Measurements from ENCODE around the gene MED26. TPM values are rescaled to one million over a fixed set of nuclear protein-coding genes. Genes with fewer than 3 reads are reported as not detected.

MED26 gene
- total and polyA plus RNA-seq, 9 of the 15 experiments (the other 6 are each of a cell fraction or from before 2014, with no cell fraction given): 0.71 to 15.1 (median 6.2) TPM

DNA sequence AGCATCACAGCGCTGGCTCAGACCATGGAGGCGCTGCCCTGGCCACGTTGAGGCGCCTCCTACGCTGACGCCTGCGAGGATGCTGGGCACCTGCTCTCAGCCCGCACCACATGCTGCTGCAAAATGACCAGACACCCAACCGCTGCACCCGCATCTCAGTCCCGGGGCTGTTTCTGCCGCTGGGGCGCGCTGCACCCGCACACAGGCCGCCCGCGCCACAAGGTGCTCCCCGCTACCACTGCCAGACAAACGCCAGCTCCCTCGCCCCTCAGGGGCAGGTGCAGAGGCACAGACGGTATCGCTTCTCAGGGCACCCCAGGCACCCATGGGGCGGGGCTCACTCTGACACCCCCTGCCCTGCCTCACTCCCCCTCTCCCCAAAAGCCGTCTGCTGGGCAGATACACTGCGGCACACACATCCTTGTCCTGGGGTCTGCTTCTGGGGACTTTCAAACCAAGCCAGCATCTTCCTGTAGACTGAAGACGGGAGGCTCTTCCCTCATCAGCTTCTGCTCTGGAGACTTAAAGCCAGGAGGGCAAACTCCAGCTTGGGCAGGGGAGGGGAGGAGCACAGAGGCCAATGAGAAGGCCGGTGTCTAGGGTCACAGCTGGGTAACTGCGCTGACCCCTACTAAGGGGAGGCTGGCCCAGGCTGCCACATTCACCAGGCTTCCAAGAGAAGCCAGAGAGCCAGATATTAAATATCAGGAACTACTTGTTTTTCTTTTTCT, 102.1 kb downstream of the MED26 start:
- WGBS (ENCODE audit: insufficient coverage, low coverage, missing lambda C conversion rate): 98% methylated on average over 27 of the region's 29 CpGs
- CTCF ChIA-PET (ENCODE audit: low intra/inter-chr PET ratio): no interaction called here
- H3K4me1 ChIP-seq (replicated peaks in 1 of 2; ENCODE audit: control insufficient read depth in 2 of 2, insufficient read depth in 2 of 2, low read length in 2 of 2): peaks cover 0 to 12% of the 10 kb centered on the region in 2 experiments; a peak in 2 of 5 replicates
- no peak overlapping the region for H3K27ac ChIP-seq (ENCODE audit: extremely low read depth, low read depth, low read length)
- no peaks in the 10 kb centered on the region for H3K27me3 ChIP-seq (ENCODE audit: control insufficient read depth in 2 of 2, insufficient read depth in 2 of 2, low read length in 2 of 2)
- H3K9ac ChIP-seq (ENCODE audit: insufficient read depth in 1 of 2, low read depth in 2 of 2, low read length in 2 of 2): no peak overlapping the region
- BruUV-seq (replicated peaks): no TSS peak
- H3K4me2 ChIP-seq (ENCODE audit: insufficient read depth, low read length): no peak overlapping the region
- H3K9me3 ChIP-seq (replicated peaks; ENCODE audit: control insufficient read depth, insufficient read depth, low read depth, low read length): no peaks in the 10 kb centered on the region
- no peak overlapping the region for H2AFZ ChIP-seq (ENCODE audit: low read depth, low read length)
- no peaks in the 10 kb centered on the region for H3K79me2 ChIP-seq (ENCODE audit: control insufficient read depth, insufficient read depth, low read length)
- H3K4me3 ChIP-seq: no peak overlapping the region
- POLR2A ChIA-PET: interaction anchor here (1.0 kb wide), 1 partner anchor 17 kb away, joined by 3 read pairs; no protein-coding TSS in a partner anchor
- intact Hi-C loops (cut with micrococcal nuclease) (no loop called here), in situ Hi-C loops (cut with MboI) (no loop called here)
- DNase-seq (ENCODE audit: extremely low read depth in 1 of 4, low spot score in 3 of 4) (peak in 2 of 4 experiments; percentile 7 to 9), ATAC-seq (no peak), FAIRE-seq (no peak)
- H3K9me1 ChIP-seq (ENCODE audit: control insufficient read depth, insufficient read depth, low read length): no peaks in the 10 kb centered on the region
- peaks cover 93% of the 10 kb centered on the region; the same call in 2 of the 3 replicates for H3K36me3 ChIP-seq (ENCODE audit: control insufficient read depth, insufficient read depth, low read length)
- H4K20me1 ChIP-seq (replicated peaks; ENCODE audit: control insufficient read depth, insufficient read depth, low read length): peaks cover 3% of the 10 kb centered on the region; the same call in 1 of the 2 replicates
- TF ChIP-seq POLR2G (IDR thresholded peaks at IDR 0.05; ENCODE audit: low read depth, low read length): peak; percentile 24; the same call in 1 of the 2 replicates
- TF ChIP-seq RAD21 (CRISPR knock-in tag; conservative IDR thresholded peaks at IDR 0.05 in 1 of 2, IDR thresholded peaks at IDR 0.05 in 1 of 2): no peak
- TF ChIP-seq ZNF175 (CRISPR knock-in tag; IDR thresholded peaks at IDR 0.05; ENCODE audit: low read depth): no peak
- no peak for TF ChIP-seq HNRNPUL1 (IDR thresholded peaks at IDR 0.05; ENCODE audit: low read length)
- no peak for TF ChIP-seq CTBP1 (IDR thresholded peaks at IDR 0.05; ENCODE audit: borderline replicate concordance)
- TF ChIP-seq, protein P1, sequence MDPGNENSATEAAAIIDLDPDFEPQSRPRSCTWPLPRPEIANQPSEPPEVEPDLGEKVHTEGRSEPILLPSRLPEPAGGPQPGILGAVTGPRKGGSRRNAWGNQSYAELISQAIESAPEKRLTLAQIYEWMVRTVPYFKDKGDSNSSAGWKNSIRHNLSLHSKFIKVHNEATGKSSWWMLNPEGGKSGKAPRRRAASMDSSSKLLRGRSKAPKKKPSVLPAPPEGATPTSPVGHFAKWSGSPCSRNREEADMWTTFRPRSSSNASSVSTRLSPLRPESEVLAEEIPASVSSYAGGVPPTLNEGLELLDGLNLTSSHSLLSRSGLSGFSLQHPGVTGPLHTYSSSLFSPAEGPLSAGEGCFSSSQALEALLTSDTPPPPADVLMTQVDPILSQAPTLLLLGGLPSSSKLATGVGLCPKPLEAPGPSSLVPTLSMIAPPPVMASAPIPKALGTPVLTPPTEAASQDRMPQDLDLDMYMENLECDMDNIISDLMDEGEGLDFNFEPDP (CRISPR knock-in tag; IDR thresholded peaks at IDR 0.05): no peak
- TF ChIP-seq, protein P2, sequence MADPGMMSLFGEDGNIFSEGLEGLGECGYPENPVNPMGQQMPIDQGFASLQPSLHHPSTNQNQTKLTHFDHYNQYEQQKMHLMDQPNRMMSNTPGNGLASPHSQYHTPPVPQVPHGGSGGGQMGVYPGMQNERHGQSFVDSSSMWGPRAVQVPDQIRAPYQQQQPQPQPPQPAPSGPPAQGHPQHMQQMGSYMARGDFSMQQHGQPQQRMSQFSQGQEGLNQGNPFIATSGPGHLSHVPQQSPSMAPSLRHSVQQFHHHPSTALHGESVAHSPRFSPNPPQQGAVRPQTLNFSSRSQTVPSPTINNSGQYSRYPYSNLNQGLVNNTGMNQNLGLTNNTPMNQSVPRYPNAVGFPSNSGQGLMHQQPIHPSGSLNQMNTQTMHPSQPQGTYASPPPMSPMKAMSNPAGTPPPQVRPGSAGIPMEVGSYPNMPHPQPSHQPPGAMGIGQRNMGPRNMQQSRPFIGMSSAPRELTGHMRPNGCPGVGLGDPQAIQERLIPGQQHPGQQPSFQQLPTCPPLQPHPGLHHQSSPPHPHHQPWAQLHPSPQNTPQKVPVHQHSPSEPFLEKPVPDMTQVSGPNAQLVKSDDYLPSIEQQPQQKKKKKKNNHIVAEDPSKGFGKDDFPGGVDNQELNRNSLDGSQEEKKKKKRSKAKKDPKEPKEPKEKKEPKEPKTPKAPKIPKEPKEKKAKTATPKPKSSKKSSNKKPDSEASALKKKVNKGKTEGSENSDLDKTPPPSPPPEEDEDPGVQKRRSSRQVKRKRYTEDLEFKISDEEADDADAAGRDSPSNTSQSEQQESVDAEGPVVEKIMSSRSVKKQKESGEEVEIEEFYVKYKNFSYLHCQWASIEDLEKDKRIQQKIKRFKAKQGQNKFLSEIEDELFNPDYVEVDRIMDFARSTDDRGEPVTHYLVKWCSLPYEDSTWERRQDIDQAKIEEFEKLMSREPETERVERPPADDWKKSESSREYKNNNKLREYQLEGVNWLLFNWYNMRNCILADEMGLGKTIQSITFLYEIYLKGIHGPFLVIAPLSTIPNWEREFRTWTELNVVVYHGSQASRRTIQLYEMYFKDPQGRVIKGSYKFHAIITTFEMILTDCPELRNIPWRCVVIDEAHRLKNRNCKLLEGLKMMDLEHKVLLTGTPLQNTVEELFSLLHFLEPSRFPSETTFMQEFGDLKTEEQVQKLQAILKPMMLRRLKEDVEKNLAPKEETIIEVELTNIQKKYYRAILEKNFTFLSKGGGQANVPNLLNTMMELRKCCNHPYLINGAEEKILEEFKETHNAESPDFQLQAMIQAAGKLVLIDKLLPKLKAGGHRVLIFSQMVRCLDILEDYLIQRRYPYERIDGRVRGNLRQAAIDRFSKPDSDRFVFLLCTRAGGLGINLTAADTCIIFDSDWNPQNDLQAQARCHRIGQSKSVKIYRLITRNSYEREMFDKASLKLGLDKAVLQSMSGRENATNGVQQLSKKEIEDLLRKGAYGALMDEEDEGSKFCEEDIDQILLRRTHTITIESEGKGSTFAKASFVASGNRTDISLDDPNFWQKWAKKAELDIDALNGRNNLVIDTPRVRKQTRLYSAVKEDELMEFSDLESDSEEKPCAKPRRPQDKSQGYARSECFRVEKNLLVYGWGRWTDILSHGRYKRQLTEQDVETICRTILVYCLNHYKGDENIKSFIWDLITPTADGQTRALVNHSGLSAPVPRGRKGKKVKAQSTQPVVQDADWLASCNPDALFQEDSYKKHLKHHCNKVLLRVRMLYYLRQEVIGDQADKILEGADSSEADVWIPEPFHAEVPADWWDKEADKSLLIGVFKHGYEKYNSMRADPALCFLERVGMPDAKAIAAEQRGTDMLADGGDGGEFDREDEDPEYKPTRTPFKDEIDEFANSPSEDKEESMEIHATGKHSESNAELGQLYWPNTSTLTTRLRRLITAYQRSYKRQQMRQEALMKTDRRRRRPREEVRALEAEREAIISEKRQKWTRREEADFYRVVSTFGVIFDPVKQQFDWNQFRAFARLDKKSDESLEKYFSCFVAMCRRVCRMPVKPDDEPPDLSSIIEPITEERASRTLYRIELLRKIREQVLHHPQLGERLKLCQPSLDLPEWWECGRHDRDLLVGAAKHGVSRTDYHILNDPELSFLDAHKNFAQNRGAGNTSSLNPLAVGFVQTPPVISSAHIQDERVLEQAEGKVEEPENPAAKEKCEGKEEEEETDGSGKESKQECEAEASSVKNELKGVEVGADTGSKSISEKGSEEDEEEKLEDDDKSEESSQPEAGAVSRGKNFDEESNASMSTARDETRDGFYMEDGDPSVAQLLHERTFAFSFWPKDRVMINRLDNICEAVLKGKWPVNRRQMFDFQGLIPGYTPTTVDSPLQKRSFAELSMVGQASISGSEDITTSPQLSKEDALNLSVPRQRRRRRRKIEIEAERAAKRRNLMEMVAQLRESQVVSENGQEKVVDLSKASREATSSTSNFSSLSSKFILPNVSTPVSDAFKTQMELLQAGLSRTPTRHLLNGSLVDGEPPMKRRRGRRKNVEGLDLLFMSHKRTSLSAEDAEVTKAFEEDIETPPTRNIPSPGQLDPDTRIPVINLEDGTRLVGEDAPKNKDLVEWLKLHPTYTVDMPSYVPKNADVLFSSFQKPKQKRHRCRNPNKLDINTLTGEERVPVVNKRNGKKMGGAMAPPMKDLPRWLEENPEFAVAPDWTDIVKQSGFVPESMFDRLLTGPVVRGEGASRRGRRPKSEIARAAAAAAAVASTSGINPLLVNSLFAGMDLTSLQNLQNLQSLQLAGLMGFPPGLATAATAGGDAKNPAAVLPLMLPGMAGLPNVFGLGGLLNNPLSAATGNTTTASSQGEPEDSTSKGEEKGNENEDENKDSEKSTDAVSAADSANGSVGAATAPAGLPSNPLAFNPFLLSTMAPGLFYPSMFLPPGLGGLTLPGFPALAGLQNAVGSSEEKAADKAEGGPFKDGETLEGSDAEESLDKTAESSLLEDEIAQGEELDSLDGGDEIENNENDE (IDR thresholded peaks at IDR 0.05; ENCODE audit: low read depth, low read length): no peak
- TF ChIP-seq ZFX (CRISPR knock-in tag; IDR thresholded peaks at IDR 0.05): no peak

Measured in K562 (cell line).